HCT116 (cell line): ENCODE measurements around the gene BMF.

ENCODE experiments used
- CTCF ChIP-seq, 3 experiments: fragments of 200-600 bp in 1 of 3; sonication (generic) in 1 of 3; IDR thresholded peaks in 2 of 3; conservative IDR thresholded peaks in 1 of 3; 2 replicates each; pipeline ENCODE4 v1.5.1; 2012 to 2017; ENCODE audit warnings: low read depth in 2 of 3, low read length in 2 of 3, antibody characterized with exemption in 1 of 3, borderline replicate concordance in 1 of 3, control low read depth in 1 of 3, mild to moderate bottlenecking in 1 of 3, mixed read lengths in 1 of 3, mixed run types in 1 of 3, moderate library complexity in 1 of 3; ENCODE audit not compliant: insufficient read depth in 1 of 3
- EZH2 ChIP-seq: fragments of 200-600 bp; sonication (generic); IDR thresholded peaks from 2 replicates; pipeline ENCODE4 v1.6.1; 2017; ENCODE audit warnings: antibody characterized with exemption, mixed run types
- EZH2phosphoT487 ChIP-seq: fragments of 200-600 bp; IDR thresholded peaks from 2 replicates; pipeline ENCODE4 v1.6.1; 2018; ENCODE audit warnings: antibody characterized with exemption, borderline replicate concordance
- FOSL1 ChIP-seq: IDR thresholded peaks from 2 replicates; pipeline ENCODE4 v1.6.1; 2012; ENCODE audit warnings: low read depth
- POLR2A ChIP-seq: IDR thresholded peaks from 2 replicates; pipeline ENCODE4 v1.7.0; 2011; ENCODE audit warnings: borderline replicate concordance; ENCODE audit not compliant: insufficient read depth, insufficient read length; ENCODE audit errors: extremely low read depth
- POLR2AphosphoS5 ChIP-seq: IDR thresholded peaks from 2 replicates; pipeline ENCODE4 v1.6.1; 2011; ENCODE audit warnings: mild to moderate bottlenecking, low read depth, low read length, moderate library complexity
- REST ChIP-seq: IDR thresholded peaks from 2 replicates; pipeline ENCODE4 v1.6.1; 2012; ENCODE audit warnings: low read depth
- SIN3A ChIP-seq: IDR thresholded peaks from 2 replicates; pipeline ENCODE4 v1.6.1; 2012; ENCODE audit warnings: low read depth
- ZFX ChIP-seq: fragments of 450-650 bp; IDR thresholded peaks from 2 replicates; pipeline ENCODE4 v1.6.1; 2017

- TF ChIP-seq CTCF (IDR thresholded peaks at IDR 0.05 in 2 of 3, conservative IDR thresholded peaks at IDR 0.05 in 1 of 3; ENCODE audit: borderline replicate concordance in 1 of 3, insufficient read depth in 1 of 3, low read depth in 2 of 3, low read length in 2 of 3) (no peak), FOSL1 (no peak), EZH2 (no peak), POLR2A (no peak), POLR2AphosphoS5 (no peak), ZFX (no peak), REST (no peak), EZH2phosphoT487 (no peak), SIN3A (no peak)
Observed at GRCh38 chr15:40092256-40092978, 16.3 kb downstream of the BMF start.
